ENCODE measurements around the gene ADGRA3. TPM values are rescaled to one million over a fixed set of nuclear protein-coding genes. Genes with fewer than 3 reads are reported as not detected.

Gene ADGRA3
- polyA plus RNA-seq, 1 experiment = 36.0 TPM

DNA sequence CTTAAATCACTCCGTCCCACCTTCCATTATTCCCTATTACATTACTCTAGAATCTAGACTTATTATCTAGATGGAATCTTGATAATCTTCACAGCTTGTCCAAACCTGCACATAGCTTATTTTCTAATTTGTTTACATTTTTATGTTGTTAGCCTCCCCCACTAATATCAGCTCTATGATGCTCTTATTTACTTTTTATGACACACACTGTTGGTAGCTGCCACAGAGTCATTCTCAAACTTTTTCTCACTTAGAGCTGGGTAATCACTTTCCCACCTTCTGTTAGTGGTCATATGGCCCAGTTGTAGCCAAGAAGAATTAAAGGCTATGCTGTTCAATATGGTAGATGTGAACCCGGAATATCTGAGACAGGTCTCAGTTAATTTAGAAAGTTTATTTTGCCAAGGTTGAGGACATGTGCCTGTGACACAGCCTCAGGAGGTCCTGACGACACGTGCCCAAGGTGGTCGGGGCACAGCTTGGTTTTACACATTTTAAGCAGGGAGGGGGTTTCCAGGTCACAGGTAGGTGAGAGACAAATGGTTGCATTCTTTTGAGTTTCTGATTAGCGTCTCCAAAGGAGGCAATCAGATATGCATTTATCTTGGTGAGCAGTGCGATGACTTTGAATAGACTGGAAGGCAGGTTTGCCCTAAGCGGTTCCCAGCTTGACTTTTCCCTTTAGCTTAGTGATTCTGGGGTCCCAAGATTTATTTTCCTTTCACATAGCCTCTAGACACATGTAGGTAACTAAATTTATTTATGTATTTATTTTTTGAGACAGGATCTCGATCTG lies 7.0 kb upstream of the ADGRA3 start:
- H3K27ac ChIP-seq (ENCODE audit: low read depth, low read length) = no peak overlapping the region
- no peak for TF ChIP-seq CTCF (IDR thresholded peaks at IDR 0.05; ENCODE audit: low read depth, low read length)
- DNase-seq (ENCODE audit: low read depth, low spot score) = no peak
- H3K27me3 ChIP-seq (ENCODE audit: control insufficient read depth, insufficient read depth, low read length) = no peaks in the 10 kb centered on the region
- CTCF ChIA-PET = interaction anchor here (0.6 to 1.0 kb wide), 2 partner anchors 12 to 85 kb away, joined by 3 read pairs; no protein-coding TSS in a partner anchor
- no peaks in the 10 kb centered on the region for H3K9me3 ChIP-seq (ENCODE audit: control insufficient read depth, insufficient read depth, low read length)
- POLR2A ChIA-PET = no interaction called here
- H3K4me3 ChIP-seq (ENCODE audit: low read depth, low read length) = no peak overlapping the region

DNA sequence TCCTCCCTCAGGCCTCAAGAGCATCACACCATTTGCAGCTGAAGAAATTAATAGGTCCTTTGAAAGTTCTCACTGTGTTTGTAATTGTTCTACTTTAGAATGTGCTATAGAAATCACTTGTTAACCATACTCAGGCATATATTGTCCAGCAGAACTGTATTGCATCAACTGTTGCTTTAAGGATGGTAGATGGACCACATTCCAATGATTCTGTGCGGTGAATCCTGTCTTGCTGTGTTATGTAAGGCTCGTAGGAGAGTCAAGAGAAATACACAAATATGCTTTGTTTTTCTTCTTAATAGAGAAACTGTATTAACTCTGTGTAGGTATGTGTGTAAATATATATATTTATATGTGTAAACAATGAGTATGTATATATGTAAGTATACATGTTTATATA lies 6.3 kb upstream of the ADGRA3 start:
- Histone ChIP-seq H3K27me3 (ENCODE audit: control insufficient read depth, insufficient read depth, low read length) (no peaks in the 10 kb centered on the region), H3K4me3 (ENCODE audit: low read depth, low read length) (no peak overlapping the region), H3K27ac (ENCODE audit: low read depth, low read length) (no peak overlapping the region), H3K9me3 (ENCODE audit: control insufficient read depth, insufficient read depth, low read length) (no peaks in the 10 kb centered on the region)
- POLR2A ChIA-PET = no interaction called here
- CTCF ChIA-PET = interaction anchor here (1.0 kb wide), 1 partner anchor 85 kb away, joined by 3 read pairs; no protein-coding TSS in a partner anchor
- no peak for TF ChIP-seq CTCF (IDR thresholded peaks at IDR 0.05; ENCODE audit: low read depth, low read length)
- DNase-seq (ENCODE audit: low read depth, low spot score) = no peak

DNA sequence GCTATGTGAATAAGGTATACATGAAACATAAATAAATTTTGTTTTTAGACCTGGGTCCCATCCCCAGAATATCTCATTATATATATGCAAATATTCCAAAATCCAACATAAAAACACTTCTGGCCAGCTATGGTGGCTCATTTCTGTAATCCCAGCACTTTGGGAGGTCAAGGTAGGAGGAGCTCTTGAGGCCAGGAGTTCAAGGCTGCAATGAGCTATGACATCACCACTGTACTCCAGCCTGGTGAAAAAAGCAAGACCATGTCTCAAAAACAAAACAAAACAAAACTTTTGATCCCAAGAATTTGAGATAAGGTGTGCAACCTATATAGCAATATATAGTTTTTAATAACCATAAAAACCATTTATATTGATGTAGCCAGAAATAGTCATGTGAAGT lies 5.4 kb upstream of the ADGRA3 start:
- Histone ChIP-seq H3K27me3 (ENCODE audit: control insufficient read depth, insufficient read depth, low read length) (no peaks in the 10 kb centered on the region), H3K4me3 (ENCODE audit: low read depth, low read length) (no peak overlapping the region), H3K9me3 (ENCODE audit: control insufficient read depth, insufficient read depth, low read length) (no peaks in the 10 kb centered on the region), H3K27ac (ENCODE audit: low read depth, low read length) (no peak overlapping the region)
- DNase-seq (ENCODE audit: low read depth, low spot score) = no peak
- POLR2A ChIA-PET = no interaction called here
- no peak for TF ChIP-seq CTCF (IDR thresholded peaks at IDR 0.05; ENCODE audit: low read depth, low read length)
- CTCF ChIA-PET = interaction anchor here (1.0 kb wide), 1 partner anchor 36 kb away, joined by 4 read pairs; no protein-coding TSS in a partner anchor

DNA sequence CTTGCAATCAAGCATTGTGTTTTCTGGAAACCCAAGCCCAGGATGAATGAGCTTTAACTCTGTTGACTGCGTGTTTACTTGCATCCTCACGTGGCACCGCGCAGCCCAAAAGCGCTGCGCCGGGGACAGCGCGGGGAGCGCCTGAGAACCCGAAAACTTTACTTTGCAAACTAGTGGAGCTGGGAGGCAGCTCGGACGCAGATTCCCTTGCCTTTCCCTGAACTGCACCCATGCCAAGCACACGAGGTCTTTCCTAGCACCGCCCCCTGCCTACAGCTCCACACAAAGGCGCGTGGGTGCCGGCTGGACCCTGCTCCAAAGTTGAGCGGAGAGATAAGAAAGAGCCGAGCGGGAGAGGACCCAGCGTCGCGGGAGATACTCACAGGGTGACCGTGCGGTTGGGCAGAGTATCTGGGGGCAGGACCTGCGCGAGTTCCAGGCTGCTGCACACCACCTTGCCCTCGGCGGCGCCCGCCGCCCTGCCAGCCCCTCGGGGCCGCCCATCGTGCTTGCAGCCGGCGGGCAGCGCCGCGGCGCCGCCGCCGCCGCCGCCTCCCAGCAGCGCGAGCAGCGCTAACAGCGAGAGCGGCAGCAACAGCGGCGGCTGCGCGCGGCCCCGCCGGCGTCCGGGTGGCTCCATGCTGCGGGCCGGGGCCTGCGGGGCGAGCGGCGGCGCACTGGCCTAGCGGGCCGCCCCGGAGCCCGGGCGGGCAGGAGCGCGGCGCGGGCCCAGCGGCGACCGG lies 550 bp downstream of the ADGRA3 start:
- DNase-seq (ENCODE audit: low read depth, low spot score) = no peak
- H3K27me3 ChIP-seq (ENCODE audit: control insufficient read depth, insufficient read depth, low read length) = no peaks in the 10 kb centered on the region
- ChIA-PET CTCF (interaction anchor here (0.8 to 1.2 kb wide), 2 partner anchors 8 to 105 kb away, joined by 3 to 5 read pairs; no protein-coding TSS in a partner anchor), POLR2A (interaction anchor here (0.9 to 1.1 kb wide), 3 partner anchors 16 to 42 kb away, joined by 3 to 8 read pairs (median 3); no protein-coding TSS in a partner anchor)
- H3K4me3 ChIP-seq (ENCODE audit: low read depth, low read length) = peak overlapping the region; percentile 80
- peak; percentile 16; the same call in 1 of the 2 replicates for TF ChIP-seq CTCF (IDR thresholded peaks at IDR 0.05; ENCODE audit: low read depth, low read length)
- no peaks in the 10 kb centered on the region for H3K9me3 ChIP-seq (ENCODE audit: control insufficient read depth, insufficient read depth, low read length)
- H3K27ac ChIP-seq (ENCODE audit: low read depth, low read length) = peak overlapping the region; percentile 65

Data from AG04450 (cell line).